K562 (cell line): Measurements from ENCODE around the gene PHKG1. TPM values are rescaled to one million over a fixed set of nuclear protein-coding genes. Genes with fewer than 3 reads are reported as not detected.

ENCODE experiments used
- ARID2 ChIP-seq: fragments of 450-650 bp; IDR thresholded peaks from 2 replicates; pipeline ENCODE4 v1.6.1; 2017; ENCODE audit warnings: antibody characterized with exemption, mild to moderate bottlenecking
- ATF1 ChIP-seq, 2 experiments: fragments of 450-650 bp in 1 of 2; IDR thresholded peaks; 2 replicates each; pipeline ENCODE4 v1.6.1; 2016; ENCODE audit warnings: missing compliant biosample characterization in 1 of 2, missing genetic modification characterization in 1 of 2
- BCL6 ChIP-seq: fragments of 250-450 bp; sonication (Bioruptor Pico); IDR thresholded peaks from 2 replicates; pipeline ENCODE4 v1.4.0; 2020
- CBX2 ChIP-seq: fragments of 200-600 bp; sonication (generic); IDR thresholded peaks from one replicate; pipeline ENCODE4 v1.6.1; 2012; ENCODE audit warnings: mild to moderate bottlenecking, low read length, inconsistent platforms; ENCODE audit not compliant: insufficient read depth, poor library complexity, severe bottlenecking
- CCAR2 ChIP-seq: fragments of 200-400 bp; formaldehyde crosslinking; IDR thresholded peaks from 2 replicates; pipeline ENCODE4 v1.6.1; 2017; ENCODE audit warnings: mild to moderate bottlenecking, low read depth, low read length
- CREM ChIP-seq: IDR thresholded peaks from 2 replicates; pipeline ENCODE4 v1.6.1; 2014; ENCODE audit warnings: antibody characterized with exemption, low read depth
- DNMT1 ChIP-seq: fragments of 450-650 bp; IDR thresholded peaks from 2 replicates; pipeline ENCODE4 v1.6.1; 2016; ENCODE audit warnings: antibody characterized with exemption, mild to moderate bottlenecking
- EP400 ChIP-seq: fragments of 450-650 bp; IDR thresholded peaks from 2 replicates; pipeline ENCODE4 v1.6.1; 2017; ENCODE audit warnings: antibody characterized with exemption, mild to moderate bottlenecking, moderate library complexity
- GABPB2 ChIP-seq: fragments of 250-450 bp; sonication (Bioruptor Pico); conservative IDR thresholded peaks from 2 replicates; pipeline ENCODE4 v1.5.1; 2021; ENCODE audit warnings: mild to moderate bottlenecking
- HOXB6 ChIP-seq: fragments of 250-450 bp; sonication (Bioruptor Pico); IDR thresholded peaks from 2 replicates; pipeline ENCODE4 v1.5.1; 2022; ENCODE audit warnings: mild to moderate bottlenecking, borderline replicate concordance
- KAT8 ChIP-seq: fragments of 450-650 bp; IDR thresholded peaks from 2 replicates; pipeline ENCODE4 v1.6.1; 2016; ENCODE audit warnings: low read depth, mild to moderate bottlenecking
- LEF1 ChIP-seq: fragments of 450-650 bp; IDR thresholded peaks from 2 replicates; pipeline ENCODE4 v1.6.1; 2016; ENCODE audit warnings: mild to moderate bottlenecking
- NCOA6 ChIP-seq: fragments of 450-650 bp; IDR thresholded peaks from 2 replicates; pipeline ENCODE4 v1.6.1; 2017; ENCODE audit warnings: mild to moderate bottlenecking
- NFE2L1 ChIP-seq: fragments of 450-650 bp; IDR thresholded peaks from 2 replicates; pipeline ENCODE4 v1.6.1; 2016; ENCODE audit warnings: missing genetic modification characterization, low read depth, mild to moderate bottlenecking, missing compliant biosample characterization, moderate library complexity, borderline replicate concordance
- NR4A1 ChIP-seq, 2 experiments: fragments of 250-450 bp in 1 of 2; fragments of 450-650 bp in 1 of 2; sonication (Bioruptor Pico) in 1 of 2; IDR thresholded peaks; 2 replicates each; pipeline versions ENCODE4 v1.4.0 to v1.6.1; 2016 to 2020; ENCODE audit warnings: mild to moderate bottlenecking in 2 of 2, missing compliant biosample characterization in 1 of 2, missing genetic modification characterization in 1 of 2, moderate library complexity in 1 of 2
- RBFOX2 ChIP-seq: fragments of 200-400 bp; formaldehyde crosslinking; IDR thresholded peaks from 2 replicates; pipeline ENCODE4 v1.6.1; 2017; ENCODE audit warnings: low read depth, mild to moderate bottlenecking, low read length, moderate library complexity
- RFX5 ChIP-seq: IDR thresholded peaks from 2 replicates; pipeline ENCODE4 v1.6.1; 2011; ENCODE audit warnings: low read depth, mild to moderate bottlenecking, improper control_type of control experiment, low read length
- SMARCB1 ChIP-seq: IDR thresholded peaks from 2 replicates; pipeline ENCODE4 v1.6.1; 2011; ENCODE audit warnings: improper control_type of control experiment, low read depth; ENCODE audit not compliant: insufficient read length
- TARDBP ChIP-seq: fragments of 450-650 bp; IDR thresholded peaks from 2 replicates; pipeline ENCODE4 v1.6.1; 2016
- TEAD4 ChIP-seq, 2 experiments: sonication (generic) in 1 of 2; formaldehyde crosslinking in 1 of 2; IDR thresholded peaks; 2 replicates each; pipeline versions ENCODE4 v1.6.1 to v1.8.0; 2012 to 2022; ENCODE audit warnings: borderline replicate concordance in 1 of 2, inconsistent platforms in 1 of 2, low read length in 1 of 2, mild to moderate bottlenecking in 1 of 2, missing genetic modification reagents in 1 of 2
- XRCC5 ChIP-seq: fragments of 200-400 bp; formaldehyde crosslinking; IDR thresholded peaks from 2 replicates; pipeline ENCODE4 v1.6.1; 2017; ENCODE audit warnings: low read depth, mild to moderate bottlenecking, low read length
- ZC3H11A ChIP-seq: IDR thresholded peaks from 2 replicates; pipeline ENCODE4 v1.6.1; 2012; ENCODE audit warnings: low read depth, low read length, improper control_type of control experiment
- ZNF24 ChIP-seq: fragments of 450-650 bp; IDR thresholded peaks from 2 replicates; pipeline ENCODE4 v1.6.1; 2016
- ZNF431 ChIP-seq: sonication (generic); formaldehyde crosslinking; IDR thresholded peaks from 2 replicates; pipeline ENCODE4 v1.8.0; 2022; ENCODE audit warnings: mild to moderate bottlenecking, missing genetic modification reagents
- ZNF644 ChIP-seq: fragments of 200-800 bp; sonication (Bioruptor generic); IDR thresholded peaks from 2 replicates; pipeline ENCODE4 v1.6.1; 2016; ENCODE audit warnings: low read depth, missing genetic modification characterization, missing compliant biosample characterization
- ZNF699 ChIP-seq: fragments of 250-450 bp; sonication (Bioruptor Pico); IDR thresholded peaks from 2 replicates; pipeline ENCODE4 v1.8.0; 2021; ENCODE audit warnings: mild to moderate bottlenecking, moderate library complexity; ENCODE audit not compliant: insufficient replicate concordance
- ZNF75A ChIP-seq: fragments of 450-650 bp; formaldehyde crosslinking; IDR thresholded peaks from 2 replicates; pipeline ENCODE4 v1.4.0; 2020; ENCODE audit warnings: mild to moderate bottlenecking
- polyA plus RNA-seq, 8 experiments: library from polyadenylated mRNA; depleted of rRNA in 4 of 8; stranded (reverse) in 5 of 8; unstranded in 3 of 8; fragments of >200 nt; fragmentation: Nextera tagmentation in 2 of 8; fragmentation: Illumina TruSeq in 1 of 8; extraction: Ambion mirVana in 2 of 8; extraction: Trizol in 1 of 8; gene quantifications; 2 replicates each; pipeline versions ENCODE4 v1.2.1 to v1.2.3, GENCODE V29; 2011 to 2014; ENCODE audit warnings: inconsistent platforms in 1 of 8, missing spikeins in 1 of 8
- total RNA-seq, 7 experiments: library from RNA; depleted of rRNA in 6 of 7; stranded (reverse); fragments of >200 nt in 6 of 7; fragmentation: Illumina TruSeq in 2 of 7; extraction: Trizol in 2 of 7; gene quantifications; 2 replicates each; pipeline versions ENCODE4 v1.2.1 to v1.2.3, GENCODE V29; 2011 to 2021; ENCODE audit warnings: low replicate concordance in 1 of 7
- TF ChIP-seq, protein P1 (sequence below), 2 experiments: fragments of 450-650 bp in 1 of 2; sonication (generic) in 1 of 2; formaldehyde crosslinking in 1 of 2; IDR thresholded peaks in 1 of 2; conservative IDR thresholded peaks in 1 of 2; 2 replicates each; pipeline versions ENCODE4 v1.6.1 to v1.8.1; 2016 to 2023; ENCODE audit warnings: mild to moderate bottlenecking in 2 of 2, moderate library complexity in 2 of 2, inconsistent platforms in 1 of 2, missing genetic modification reagents in 1 of 2
- TF ChIP-seq, protein P2 (sequence below): IDR thresholded peaks from 3 replicates; pipeline ENCODE4 v1.6.1; 2011; ENCODE audit warnings: borderline replicate concordance, mild to moderate bottlenecking; ENCODE audit not compliant: insufficient read length, insufficient read depth

PHKG1 gene
- total and polyA plus RNA-seq, 9 of the 15 experiments (the other 6 are each of a cell fraction or from before 2014, with no cell fraction given) = 0.10 to 0.83 (median 0.46) TPM

DNA sequence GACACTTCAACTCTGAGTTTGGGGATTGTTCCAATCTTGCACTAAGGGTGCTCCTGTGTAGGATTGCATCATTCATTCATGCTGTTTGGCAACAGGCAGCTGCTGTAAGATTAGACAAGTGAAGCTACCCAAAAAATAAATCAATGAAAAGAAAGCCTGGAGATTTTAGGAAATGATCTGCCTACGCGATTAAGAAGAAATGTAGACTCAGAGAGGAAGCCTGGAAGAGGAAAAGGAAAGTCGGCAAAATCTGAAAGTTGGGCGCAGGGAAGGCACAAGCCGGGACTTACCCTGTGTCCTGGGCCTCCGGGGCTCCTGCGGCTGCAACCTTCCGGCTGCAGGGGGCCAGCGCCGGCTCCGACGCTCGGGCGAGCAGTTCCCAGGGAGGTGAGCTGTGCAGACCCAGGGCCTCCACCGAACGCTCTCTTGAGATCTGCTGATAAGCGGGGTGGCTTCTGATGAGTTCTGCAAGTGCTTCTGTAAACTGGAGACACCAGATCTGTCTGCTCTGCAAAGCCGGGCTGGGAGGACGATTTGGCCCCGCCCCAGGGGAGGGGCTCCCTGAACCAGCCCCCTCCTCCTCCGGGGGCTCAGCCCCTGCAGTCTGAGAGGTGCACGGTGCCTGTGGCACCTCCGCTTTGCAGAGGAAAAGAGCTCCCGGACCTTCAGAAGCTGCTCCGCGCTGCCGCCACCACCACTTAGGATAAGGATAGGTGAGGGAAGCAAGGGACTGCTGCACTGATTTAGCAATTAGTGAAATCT lies 58.9 kb downstream of the PHKG1 start (continued):
- no peak for TF ChIP-seq CCAR2
- TF ChIP-seq ZNF644 (tag) = no peak
- TF ChIP-seq GABPB2 = no peak
- TF ChIP-seq, protein P1, sequence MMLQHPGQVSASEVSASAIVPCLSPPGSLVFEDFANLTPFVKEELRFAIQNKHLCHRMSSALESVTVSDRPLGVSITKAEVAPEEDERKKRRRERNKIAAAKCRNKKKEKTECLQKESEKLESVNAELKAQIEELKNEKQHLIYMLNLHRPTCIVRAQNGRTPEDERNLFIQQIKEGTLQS (IDR thresholded peaks at IDR 0.05) = peak; percentile 99
- TF ChIP-seq, protein P1 (CRISPR knock-in tag; conservative IDR thresholded peaks at IDR 0.05) = no peak; the same call in 1 of the 2 replicates
- TF ChIP-seq KAT8 = no peak
- TF ChIP-seq LEF1 = peak; percentile 67
- peak; percentile 86 for TF ChIP-seq RBFOX2
- no peak for TF ChIP-seq BCL6 (CRISPR knock-in tag)
- no peak for TF ChIP-seq ZNF75A (CRISPR knock-in tag)
- TF ChIP-seq NFE2L1 (tag) = no peak
- TF ChIP-seq, protein P2, sequence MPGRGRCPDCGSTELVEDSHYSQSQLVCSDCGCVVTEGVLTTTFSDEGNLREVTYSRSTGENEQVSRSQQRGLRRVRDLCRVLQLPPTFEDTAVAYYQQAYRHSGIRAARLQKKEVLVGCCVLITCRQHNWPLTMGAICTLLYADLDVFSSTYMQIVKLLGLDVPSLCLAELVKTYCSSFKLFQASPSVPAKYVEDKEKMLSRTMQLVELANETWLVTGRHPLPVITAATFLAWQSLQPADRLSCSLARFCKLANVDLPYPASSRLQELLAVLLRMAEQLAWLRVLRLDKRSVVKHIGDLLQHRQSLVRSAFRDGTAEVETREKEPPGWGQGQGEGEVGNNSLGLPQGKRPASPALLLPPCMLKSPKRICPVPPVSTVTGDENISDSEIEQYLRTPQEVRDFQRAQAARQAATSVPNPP = no peak
- TF ChIP-seq ZC3H11A = no peak
- no peak for TF ChIP-seq ZNF431 (CRISPR knock-in tag)
- TF ChIP-seq RFX5 = no peak
- no peak for TF ChIP-seq NCOA6
- TF ChIP-seq ATF1 (CRISPR knock-in tag; IDR thresholded peaks at IDR 0.05) = no peak
- peak; percentile 36 for TF ChIP-seq ATF1 (tag; IDR thresholded peaks at IDR 0.05)
- no peak for TF ChIP-seq XRCC5
- TF ChIP-seq CREM = no peak
- peak; percentile 91 for TF ChIP-seq EP400
- TF ChIP-seq ARID2 = no peak
- peak; percentile 96 for TF ChIP-seq ZNF24
- TF ChIP-seq ZNF699 = no peak
- no peak for TF ChIP-seq HOXB6 (CRISPR knock-in tag)
- no peak for TF ChIP-seq NR4A1 (CRISPR knock-in tag; IDR thresholded peaks at IDR 0.05)
- TF ChIP-seq NR4A1 (tag; IDR thresholded peaks at IDR 0.05) = no peak
- TF ChIP-seq TEAD4 (IDR thresholded peaks at IDR 0.05; ENCODE audit: low read length) = no peak
- TF ChIP-seq TEAD4 (CRISPR knock-in tag; IDR thresholded peaks at IDR 0.05; ENCODE audit: borderline replicate concordance) = no peak
- no peak for TF ChIP-seq TARDBP
- TF ChIP-seq DNMT1 = no peak
- TF ChIP-seq SMARCB1 = no peak
- no peak for TF ChIP-seq CBX2
